HPDE6-E6E7 (cell line): ENCODE data around the gene PYCR2.

Experiments used
- DNase-seq: peaks from one replicate; pipeline ENCODE4 v3.0.0; 2011; ENCODE audit warnings: missing footprints; ENCODE audit errors: extremely low spot score

Gene PYCR2

DNA sequence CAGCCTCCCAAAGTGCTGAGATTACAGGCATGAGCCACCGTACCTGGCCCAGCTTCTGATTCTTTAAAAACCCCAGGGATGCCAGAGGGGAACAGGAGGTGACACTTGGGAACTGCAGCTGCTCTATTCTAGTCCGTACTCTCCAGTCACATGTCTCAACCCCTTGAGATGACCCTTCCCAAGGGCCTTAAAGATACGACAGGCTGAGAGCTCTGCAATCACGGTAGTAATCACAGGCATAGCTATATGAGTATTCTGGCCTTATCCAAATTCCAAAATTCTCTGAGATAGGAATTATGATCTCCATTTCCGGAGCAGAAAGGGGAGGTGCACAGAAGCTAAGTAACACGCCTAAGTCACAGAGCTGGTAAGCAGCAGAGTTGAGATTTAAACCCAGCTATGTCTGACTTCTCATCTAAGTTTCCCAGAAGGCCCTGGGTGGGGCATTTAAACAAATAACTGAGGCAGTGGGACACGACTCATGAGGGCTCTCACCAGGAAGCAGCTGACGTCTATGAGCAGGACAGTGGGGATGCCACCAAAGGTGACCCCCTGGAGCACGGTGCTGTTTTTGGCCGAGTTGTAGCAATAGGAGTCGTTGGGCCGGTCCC, 47.0 kb downstream of the PYCR2 start:
- DNase-seq = no peak

- peak; percentile 81 for DNase-seq
Measured at GRCh38 chr1:225875044-225875815, 48.8 kb downstream of the PYCR2 start.

DNA sequence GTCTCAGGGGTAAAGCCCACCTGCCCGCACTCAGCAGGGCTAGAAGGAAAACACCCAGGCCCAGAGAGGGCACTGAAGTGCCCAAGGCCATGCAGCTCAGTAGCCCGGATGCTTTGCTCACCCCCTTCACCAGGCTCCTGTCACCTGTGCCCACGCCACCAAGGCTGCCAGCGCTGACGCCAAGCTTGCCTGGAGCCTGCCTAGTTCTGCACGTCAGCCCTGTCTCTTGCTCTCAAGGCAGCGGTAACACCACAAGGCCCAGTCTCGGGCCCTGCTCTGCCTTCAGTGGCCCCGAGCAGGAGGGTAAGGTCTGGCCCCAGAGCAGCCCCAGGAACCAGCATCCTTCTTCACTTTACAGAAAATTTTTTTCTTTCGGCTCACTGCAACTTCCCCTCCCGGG, 49.6 kb downstream of the PYCR2 start:
- DNase-seq = no peak

- no peak for DNase-seq
Measured at GRCh38 chr1:225873281-225873850, 50.7 kb downstream of the PYCR2 start.

GRCh38 chr1:225872075-225872430, 52.0 kb downstream of the PYCR2 start:
- DNase-seq = no peak

DNA sequence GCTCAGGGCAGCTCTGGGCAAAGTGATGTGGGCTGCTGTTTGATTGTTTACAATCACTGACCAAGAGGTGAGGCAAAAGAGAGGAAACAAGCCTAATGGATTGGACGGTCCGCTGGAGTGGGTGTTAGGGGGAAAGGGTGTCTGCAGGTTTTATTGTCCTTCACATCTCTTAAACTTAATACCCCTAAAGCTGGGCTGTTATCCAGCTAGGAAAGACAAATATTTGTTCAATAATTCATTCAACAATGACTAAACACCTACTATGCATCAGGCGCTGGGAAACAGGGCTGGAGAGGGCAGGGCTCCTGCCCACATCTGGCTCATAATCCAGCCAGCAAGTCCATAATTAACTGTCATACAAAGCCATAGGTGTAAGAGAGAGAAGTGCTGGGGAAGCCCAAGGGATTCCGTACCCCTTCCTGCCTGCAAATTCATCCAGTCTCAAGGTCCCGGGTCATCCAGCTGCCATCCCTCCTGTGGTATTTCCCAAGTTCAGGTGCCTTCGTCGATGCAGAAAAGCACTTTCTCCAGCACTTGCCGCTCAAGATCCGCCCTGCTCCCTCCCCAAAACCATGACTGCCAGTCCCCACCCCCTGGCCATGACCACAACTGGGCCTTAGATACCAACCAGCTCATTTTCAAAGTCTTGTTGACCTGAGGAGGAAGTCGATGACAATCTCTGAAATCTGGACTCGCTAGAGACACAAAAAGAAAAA, 52.5 kb downstream of the PYCR2 start:
- DNase-seq = no peak

- no peak for DNase-seq
Measured at GRCh38 chr1:225870911-225871310, 53.1 kb downstream of the PYCR2 start.
